Endothelial cell of umbilical vein (primary cell): ENCODE results near the gene ZNF219. TPM values are rescaled to one million over a fixed set of nuclear protein-coding genes. Genes with fewer than 3 reads are reported as not detected.

Experiments used
- BruUV-seq: library from RNA; stranded (reverse); fragments of 400-500 nt; replicated peaks from 2 replicates; lab custom pipeline; 2021; lab: Mats Ljungman, UMichigan
- CTCF ChIA-PET: fragments of 300-600, 350-600 bp; sonication (Branson Sonifier 250); formaldehyde crosslinking; loops from one replicate; lab custom pipeline; 2021; ENCODE audit warnings: antibody characterized with exemption, inconsistent platforms; lab: Charles Lee
- POLR2A ChIA-PET: fragments of 300-600, 350-600 bp; sonication (Branson Sonifier 250); formaldehyde crosslinking; loops from one replicate; lab custom pipeline; 2021; ENCODE audit warnings: antibody characterized with exemption, inconsistent platforms; lab: Charles Lee
- DNase-seq: peaks from one replicate; pipeline ENCODE4 v3.0.0-alpha.2; 2011; ENCODE audit warnings: low read depth, low spot score
- FAIRE-seq: peaks from 2 replicates; lab custom pipeline; 2011; peaks lifted over from hg19 to GRCh38; lab: Jason Lieb, UNC
- H2AFZ ChIP-seq: 2 replicates; pipeline ENCODE4 v1.6.0; 2012; ENCODE audit warnings: low read depth, low read length, control low read depth, inconsistent platforms
- H3K27ac ChIP-seq: 2 replicates; pipeline ENCODE4 v1.5.1; 2011; ENCODE audit warnings: low read depth, mild to moderate bottlenecking, control low read depth, low read length, moderate library complexity; ENCODE audit not compliant: insufficient read depth
- H3K27me3 ChIP-seq, 2 experiments: 2 replicates each; pipeline versions ENCODE4 v1.6.0 to v1.6.1; 2011; ENCODE audit warnings: low read length in 2 of 2, mixed read lengths in 1 of 2; ENCODE audit not compliant: control insufficient read depth in 2 of 2, insufficient read depth in 2 of 2
- H3K36me3 ChIP-seq, 2 experiments: 2 replicates in 1 of 2; 3 replicates in 1 of 2; pipeline ENCODE4 v1.5.1; 2011; ENCODE audit warnings: low read length in 2 of 2, mild to moderate bottlenecking in 1 of 2, moderate library complexity in 1 of 2; ENCODE audit not compliant: control insufficient read depth in 2 of 2, insufficient read depth in 2 of 2; ENCODE audit errors: extremely low read depth in 1 of 2
- H3K4me1 ChIP-seq: 3 replicates; pipeline ENCODE4 v1.5.1; 2011; ENCODE audit warnings: mild to moderate bottlenecking, low read length; ENCODE audit not compliant: control insufficient read depth, insufficient read depth; ENCODE audit errors: extremely low read depth
- H3K4me2 ChIP-seq: 2 replicates; pipeline ENCODE4 v1.6.1; 2011; ENCODE audit warnings: low read length, control low read depth, mixed read lengths; ENCODE audit not compliant: insufficient read depth
- H3K4me3 ChIP-seq, 3 experiments: fragments of 200-600 bp in 1 of 3; sonication (generic), shearing (Covaris generic) in 1 of 3; replicated peaks in 1 of 3; 2 replicates each; pipeline ENCODE4 v1.5.1; 2011 to 2016; ENCODE audit warnings: control low read depth in 3 of 3, low read length in 3 of 3, mild to moderate bottlenecking in 2 of 3, inconsistent platforms in 1 of 3, low read depth in 1 of 3, moderate library complexity in 1 of 3; ENCODE audit not compliant: insufficient read depth in 1 of 3
- H3K79me2 ChIP-seq: 2 replicates; pipeline ENCODE4 v1.6.0; 2012; ENCODE audit warnings: low read length, inconsistent platforms; ENCODE audit not compliant: control insufficient read depth, insufficient read depth
- H3K9ac ChIP-seq: replicated peaks from 2 replicates; pipeline ENCODE3; 2011; ENCODE audit warnings: low read length, control low read depth; ENCODE audit not compliant: insufficient read depth; ENCODE audit errors: extremely low read depth
- H3K9me1 ChIP-seq: replicated peaks from 3 replicates; pipeline ENCODE4 v1.6.0; 2011; ENCODE audit warnings: mild to moderate bottlenecking, low read length; ENCODE audit not compliant: control insufficient read depth, insufficient read depth; ENCODE audit errors: extremely low read depth
- H3K9me3 ChIP-seq: replicated peaks from 2 replicates; pipeline ENCODE4 v1.5.1; 2012; ENCODE audit warnings: low read length, inconsistent platforms; ENCODE audit not compliant: control insufficient read depth, insufficient read depth
- H4K20me1 ChIP-seq: replicated peaks from 2 replicates; pipeline ENCODE3; 2011; ENCODE audit warnings: mild to moderate bottlenecking, low read length; ENCODE audit not compliant: control insufficient read depth, insufficient read depth; ENCODE audit errors: extremely low read depth
- CTCF ChIP-seq, 2 donors: IDR thresholded peaks; 1 replicate in 1 of 2; 2 replicates in 1 of 2; pipeline ENCODE4 v1.5.1; 2011; ENCODE audit warnings: low read length in 2 of 2, mild to moderate bottlenecking in 2 of 2, moderate library complexity in 2 of 2, control low read depth in 1 of 2, inconsistent platforms in 1 of 2, low read depth in 1 of 2; ENCODE audit not compliant: insufficient read depth in 1 of 2; ENCODE audit errors: extremely low read depth in 1 of 2
- EZH2 ChIP-seq: IDR thresholded peaks from 2 replicates; pipeline ENCODE4 v1.6.1; 2012; ENCODE audit warnings: borderline replicate concordance, low read depth, mild to moderate bottlenecking, moderate library complexity, low read length, inconsistent platforms; ENCODE audit not compliant: severe bottlenecking
- FOS ChIP-seq: IDR thresholded peaks from 2 replicates; pipeline ENCODE4 v1.6.1; 2011; ENCODE audit warnings: mild to moderate bottlenecking, low read length, moderate library complexity, borderline replicate concordance; ENCODE audit not compliant: insufficient read depth
- GATA2 ChIP-seq: IDR thresholded peaks from 2 replicates; pipeline ENCODE4 v1.7.0; 2011; ENCODE audit warnings: low read depth, mild to moderate bottlenecking, moderate library complexity, mixed read lengths, low read length; ENCODE audit not compliant: insufficient read length, insufficient read depth
- JUN ChIP-seq: IDR thresholded peaks from 2 replicates; pipeline ENCODE4 v1.6.1; 2011; ENCODE audit warnings: borderline replicate concordance, low read depth; ENCODE audit not compliant: insufficient read length, insufficient read depth
- MAX ChIP-seq: IDR thresholded peaks from 2 replicates; pipeline ENCODE4 v1.6.1; 2011; ENCODE audit not compliant: insufficient read depth, insufficient read length
- MYC ChIP-seq: IDR thresholded peaks from one replicate; pipeline ENCODE4 v1.6.1; 2011; ENCODE audit warnings: mild to moderate bottlenecking, low read depth, low read length
- POLR2A ChIP-seq: IDR thresholded peaks from 2 replicates; pipeline ENCODE4 v1.6.1; 2012; ENCODE audit warnings: low read depth, mild to moderate bottlenecking, control low read depth, low read length
- POLR2AphosphoS5 ChIP-seq: IDR thresholded peaks from 2 replicates; pipeline ENCODE4 v1.6.1; 2012; ENCODE audit warnings: low read depth, mild to moderate bottlenecking, control low read depth, low read length, moderate library complexity; ENCODE audit not compliant: insufficient read depth
- dilution Hi-C: fragments of 300-500 bp; cut with MboI; formaldehyde crosslinking; loops from one replicate; pipeline ENCODE4 v1.15.0; 2019; ENCODE audit warnings: low sequenced_read_pairs; ENCODE audit not compliant: extremely low pct_ligation_motif_present
- intact Hi-C: fragments of 100-400 bp; cut with micrococcal nuclease; formaldehyde crosslinking; loops from one replicate; pipeline ENCODE4 v1.10.0; 2022
- polyA plus RNA-seq, 4 experiments: library from polyadenylated mRNA; depleted of rRNA in 3 of 4; stranded (reverse) in 3 of 4; unstranded in 1 of 4; fragments of >200 nt; gene quantifications; 2 replicates each; pipeline versions ENCODE4 v1.2.1 to v1.2.3, GENCODE V29; 2011 to 2012; ENCODE audit warnings: missing spikeins in 1 of 4
- total RNA-seq: library from RNA; stranded (reverse); gene quantifications from 2 replicates; pipeline ENCODE4 v1.2.3, GENCODE V29; 2021

ZNF219 gene
- total and polyA plus RNA-seq, 2 donors (not counting 3 experiments of a cell fraction or from before 2014, with no cell fraction given), result 13.2 to 15.2 TPM

- POLR2A ChIA-PET, result no interaction called here
- Histone ChIP-seq H3K36me3 (peaks cover 0 to 3% of the 10 kb centered on the region in 2 experiments), H2AFZ (no peak overlapping the region), H3K9me3 (no peaks in the 10 kb centered on the region), H4K20me1 (no peaks in the 10 kb centered on the region), H3K27me3 (peaks cover 0 to 5% of the 10 kb centered on the region in 2 experiments), H3K79me2 (no peaks in the 10 kb centered on the region), H3K4me3 (no peak overlapping the region), H3K4me1 (peaks cover 3% of the 10 kb centered on the region), H3K4me2 (no peak overlapping the region), H3K9ac (no peak overlapping the region), H3K9me1 (no peaks in the 10 kb centered on the region), H3K27ac (no peak overlapping the region)
- BruUV-seq, result no TSS peak
- CTCF ChIA-PET, result interaction anchor here (0.9 to 6.9 kb wide), 24 partner anchors 9 to 462 kb away, joined by 3 to 131 read pairs (median 4); partner anchors contain the start of genes ARHGEF40 and RNASE13
- FAIRE-seq, result no peak
- no peak for TF ChIP-seq POLR2AphosphoS5
- TF ChIP-seq JUN, result no peak
- no peak for TF ChIP-seq MYC
- TF ChIP-seq EZH2, result no peak
- DNase-seq, result no peak
- intact Hi-C loops (no loop called here), dilution Hi-C loops (no loop called here)
These were observed 5.4 kb downstream of the ZNF219 start for GRCh38 chr14:21093018-21093417.

GRCh38 chr14:21092273-21093011 lies 6.0 kb downstream of the ZNF219 start:
- dilution Hi-C loops (no loop called here), intact Hi-C loops (loop anchor here (1.0 kb wide), 3 partner anchors 12 to 78 kb away; no protein-coding TSS in a partner anchor)
- BruUV-seq, result no TSS peak
- H3K4me3 ChIP-seq, result no peak overlapping the region
- POLR2A ChIA-PET, result no interaction called here
- H3K9ac ChIP-seq, result no peak overlapping the region
- H2AFZ ChIP-seq, result no peak overlapping the region
- H3K9me3 ChIP-seq, result no peaks in the 10 kb centered on the region
- H3K4me2 ChIP-seq, result no peak overlapping the region
- H3K79me2 ChIP-seq, result no peaks in the 10 kb centered on the region
- peaks cover 0 to 3% of the 10 kb centered on the region in 2 experiments for H3K36me3 ChIP-seq
- peaks cover 0 to 4% of the 10 kb centered on the region in 2 experiments for H3K27me3 ChIP-seq
- H4K20me1 ChIP-seq, result no peaks in the 10 kb centered on the region
- no peak overlapping the region for H3K27ac ChIP-seq
- CTCF ChIA-PET, result interaction anchor here (0.7 to 6.9 kb wide), 26 partner anchors 9 to 462 kb away, joined by 3 to 131 read pairs (median 4); partner anchors contain the start of genes ARHGEF40 and RNASE13
- peaks cover 3% of the 10 kb centered on the region for H3K4me1 ChIP-seq
- no peak for TF ChIP-seq JUN
- TF ChIP-seq FOS, result no peak
- TF ChIP-seq EZH2, result peak; percentile 49
- TF ChIP-seq POLR2A, result no peak
- no peak for TF ChIP-seq POLR2AphosphoS5
- TF ChIP-seq MYC, result no peak
- no peak for TF ChIP-seq MAX
- TF ChIP-seq CTCF (IDR thresholded peaks at IDR 0.05; ENCODE audit: extremely low read depth in 1 of 2, insufficient read depth in 1 of 2, low read depth in 1 of 2, low read length in 2 of 2), result peak; percentile 100
- TF ChIP-seq GATA2, result no peak
- DNase-seq (peak; percentile 68), FAIRE-seq (peak; percentile 62)
- no peaks in the 10 kb centered on the region for H3K9me1 ChIP-seq
